Naive thymus-derived CD4-positive, alpha-beta T cell (primary cell): ENCODE results near the gene AGAP1. TPM values are rescaled to one million over a fixed set of nuclear protein-coding genes. Genes with fewer than 3 reads are reported as not detected.

ENCODE experiments used
- ATAC-seq: fragments of 150-1000 bp; cut with Tn5 transposase; 2 replicates; pipeline ENCODE4 v1.10.0; 2021; ENCODE audit warnings: mild to moderate bottlenecking, moderate library complexity
- CTCF ChIA-PET: fragments of 350-600 bp; sonication (Branson Sonifier 250); formaldehyde crosslinking; loops from one replicate; lab custom pipeline; 2021; ENCODE audit warnings: antibody characterized with exemption; lab: Charles Lee
- POLR2A ChIA-PET: fragments of 350-600 bp; sonication (Branson Sonifier 250); formaldehyde crosslinking; loops from one replicate; lab custom pipeline; 2021; ENCODE audit warnings: antibody characterized with exemption, inconsistent platforms; lab: Charles Lee
- DNase-seq, 9 donors: peaks; one replicate each; pipeline versions ENCODE4 v3.0.0 to v3.0.0-alpha.2; 2020 to 2022; ENCODE audit warnings: mixed read lengths in 1 of 9
- H3K27ac ChIP-seq: one replicate; pipeline ENCODE4 v1.7.0; 2013; ENCODE audit warnings: mild to moderate bottlenecking, low read depth, low read length, moderate library complexity
- H3K27me3 ChIP-seq, 2 donors: one replicate each; pipeline ENCODE4 v1.7.0; 2013; ENCODE audit warnings: low read length in 2 of 2, mild to moderate bottlenecking in 2 of 2, moderate library complexity in 2 of 2; ENCODE audit not compliant: control insufficient read depth in 2 of 2, insufficient read depth in 2 of 2
- H3K36me3 ChIP-seq, 3 experiments: 1 replicate in 2 of 3; 2 replicates in 1 of 3; pipeline ENCODE4 v1.7.0; 2013; ENCODE audit warnings: low read length in 3 of 3, mild to moderate bottlenecking in 3 of 3, moderate library complexity in 1 of 3; ENCODE audit not compliant: insufficient read depth in 3 of 3, control insufficient read depth in 2 of 3
- H3K4me1 ChIP-seq, 2 donors: one replicate each; pipeline ENCODE4 v1.7.0; 2013; ENCODE audit warnings: low read length in 2 of 2, mild to moderate bottlenecking in 2 of 2, moderate library complexity in 1 of 2; ENCODE audit not compliant: control insufficient read depth in 2 of 2, insufficient read depth in 2 of 2
- H3K4me3 ChIP-seq: 2 replicates; pipeline ENCODE4 v1.7.0; 2013; ENCODE audit warnings: mild to moderate bottlenecking, low read length
- H3K9me3 ChIP-seq, 3 experiments: 1 replicate in 2 of 3; 2 replicates in 1 of 3; pipeline ENCODE4 v1.7.0; 2013; ENCODE audit warnings: low read length in 3 of 3; ENCODE audit not compliant: control insufficient read depth in 2 of 3
- H3K27ac Mint-ChIP-seq, 9 donors: one replicate each; pipeline ENCODE4 v1.8.0; 2020 to 2022; ENCODE audit warnings: mixed read lengths in 9 of 9, mild to moderate bottlenecking in 8 of 9, moderate library complexity in 5 of 9, inconsistent platforms in 2 of 9
- H3K27me3 Mint-ChIP-seq, 5 donors: one replicate each; pipeline ENCODE4 v1.8.0; 2021 to 2022; ENCODE audit warnings: mixed read lengths in 5 of 5, mild to moderate bottlenecking in 1 of 5
- H3K36me3 Mint-ChIP-seq, 5 donors: one replicate each; pipeline ENCODE4 v1.8.0; 2020 to 2022; ENCODE audit warnings: mixed read lengths in 5 of 5, mild to moderate bottlenecking in 3 of 5, inconsistent platforms in 1 of 5
- H3K4me1 Mint-ChIP-seq, 7 donors: one replicate each; pipeline ENCODE4 v1.8.0; 2020 to 2022; ENCODE audit warnings: mixed read lengths in 7 of 7, mild to moderate bottlenecking in 3 of 7, inconsistent platforms in 1 of 7
- H3K4me3 Mint-ChIP-seq, 10 donors: one replicate each; pipeline ENCODE4 v1.8.0; 2020 to 2022; ENCODE audit warnings: mild to moderate bottlenecking in 10 of 10, mixed read lengths in 10 of 10, moderate library complexity in 6 of 10, inconsistent platforms in 2 of 10
- H3K9me3 Mint-ChIP-seq, 11 donors: one replicate each; pipeline ENCODE4 v1.8.0; 2020 to 2022; ENCODE audit warnings: mixed read lengths in 11 of 11, mild to moderate bottlenecking in 4 of 11, inconsistent platforms in 1 of 11, moderate library complexity in 1 of 11
- intact Hi-C, 2 donors: fragments of 100-400 bp; cut with micrococcal nuclease; formaldehyde crosslinking; loops; one replicate each; pipeline ENCODE4 v1.15.1; 2023
- polyA plus RNA-seq, 2 donors: library from polyadenylated mRNA; unstranded; fragments of 300-500 nt; fragmentation: Illumina TruSeq; gene quantifications; one replicate each; pipeline ENCODE4 v1.2.3, GENCODE V29; 2021
- total RNA-seq, 6 experiments: library from RNA in 5 of 6; stranded (reverse) in 5 of 6; gene quantifications; 1 replicate in 5 of 6; 2 replicates in 1 of 6; pipeline ENCODE4 v1.2.3 and lab custom pipeline; 2021 to 2026

AGAP1 gene
- total and polyA plus RNA-seq, 7 experiments from 2014 or later = 0.35 to 9.6 (median 0.85) TPM; not detected in 2

DNA sequence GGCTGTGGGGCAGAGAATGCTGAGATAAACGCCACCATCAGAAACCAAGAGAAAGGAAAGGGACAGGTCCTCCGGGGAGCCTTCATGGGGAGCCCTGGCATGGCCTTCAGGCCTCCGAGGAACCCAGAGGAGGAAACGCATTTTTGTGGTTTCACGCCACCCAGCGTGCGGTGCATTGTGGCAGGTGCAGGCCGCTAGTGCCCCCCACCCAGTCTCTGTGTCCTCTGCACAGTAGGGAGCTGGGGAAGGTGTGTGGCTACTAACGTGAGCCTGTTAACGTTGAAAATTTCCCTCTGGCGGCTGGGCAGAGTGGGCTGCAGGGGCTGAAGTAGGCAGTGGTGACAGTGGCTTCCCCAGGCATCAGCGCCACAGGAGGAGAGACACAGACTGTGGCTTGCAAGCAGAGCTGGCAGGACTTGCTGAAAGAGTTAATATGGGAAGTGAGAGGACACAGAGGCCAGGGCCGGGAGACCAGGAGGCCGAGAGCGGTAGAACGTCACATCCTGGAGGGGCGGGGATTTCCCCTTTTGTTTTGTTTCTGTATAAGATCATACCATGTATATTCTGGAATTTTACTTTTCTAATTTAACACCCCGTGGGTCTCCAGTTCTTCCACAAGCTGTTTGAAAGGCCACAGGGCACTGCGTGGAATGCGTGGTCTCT, 507.5 kb downstream of the AGAP1 start:
- Histone ChIP-seq H3K36me3 (no peaks in the 10 kb centered on the region), H3K9me3 (no peaks in the 10 kb centered on the region), H3K4me3 (no peak overlapping the region), H3K27ac (no peak overlapping the region), H3K4me1 (no peaks in the 10 kb centered on the region), H3K27me3 (no peaks in the 10 kb centered on the region)
- POLR2A ChIA-PET = no interaction called here
- intact Hi-C loops = no loop called here
- no peaks in the 10 kb centered on the region for H3K36me3 Mint-ChIP-seq
- H3K4me3 Mint-ChIP-seq = no peak overlapping the region
- no peak overlapping the region for H3K27ac Mint-ChIP-seq
- ATAC-seq = no peak
- DNase-seq = no peak
- no peaks in the 10 kb centered on the region for H3K4me1 Mint-ChIP-seq
- peaks cover 0 to 2% (median 0%) of the 10 kb centered on the region in 11 donors for H3K9me3 Mint-ChIP-seq
- CTCF ChIA-PET = no interaction called here
- H3K27me3 Mint-ChIP-seq = peaks cover 0 to 19% (median 4%) of the 10 kb centered on the region in 5 donors

DNA sequence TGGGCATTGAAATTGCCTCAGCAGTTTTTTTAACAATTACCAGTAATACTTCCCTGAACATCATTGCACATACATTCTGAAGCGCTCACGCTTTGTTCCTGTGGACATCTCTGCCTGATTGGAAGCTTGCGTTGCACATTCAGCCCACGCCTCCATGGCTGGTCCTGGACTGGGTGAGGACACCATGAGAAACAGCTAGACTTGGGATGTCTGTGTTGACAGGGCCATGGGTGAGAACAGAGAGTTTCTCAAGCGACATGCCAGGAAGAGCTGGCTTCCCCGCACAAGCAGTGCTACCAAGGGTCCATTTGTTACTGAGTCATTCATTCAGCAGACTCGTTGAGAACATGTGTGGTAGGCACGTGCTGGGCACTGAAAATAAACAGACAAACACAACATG, 508.0 kb downstream of the AGAP1 start:
- H3K4me1 Mint-ChIP-seq = no peaks in the 10 kb centered on the region
- Histone ChIP-seq H3K4me1 (no peaks in the 10 kb centered on the region), H3K27ac (no peak overlapping the region), H3K4me3 (no peak overlapping the region), H3K36me3 (no peaks in the 10 kb centered on the region), H3K9me3 (no peaks in the 10 kb centered on the region), H3K27me3 (no peaks in the 10 kb centered on the region)
- ATAC-seq = no peak
- no peak overlapping the region for H3K4me3 Mint-ChIP-seq
- no peaks in the 10 kb centered on the region for H3K36me3 Mint-ChIP-seq
- intact Hi-C loops = no loop called here
- DNase-seq = no peak
- H3K27me3 Mint-ChIP-seq = peaks cover 0 to 19% (median 4%) of the 10 kb centered on the region in 5 donors
- peaks cover 0 to 2% (median 0%) of the 10 kb centered on the region in 11 donors for H3K9me3 Mint-ChIP-seq
- H3K27ac Mint-ChIP-seq = no peak overlapping the region
- CTCF ChIA-PET = no interaction called here
- POLR2A ChIA-PET = no interaction called here

GRCh38 chr2:236008006-236008405, 514.2 kb downstream of the AGAP1 start:
- H3K27ac ChIP-seq = no peak overlapping the region
- no peaks in the 10 kb centered on the region for H3K36me3 Mint-ChIP-seq
- no peaks in the 10 kb centered on the region for H3K36me3 ChIP-seq
- CTCF ChIA-PET = no interaction called here
- H3K27ac Mint-ChIP-seq = no peak overlapping the region
- no peak overlapping the region for H3K4me3 Mint-ChIP-seq
- H3K27me3 Mint-ChIP-seq = peaks cover 0 to 10% (median 4%) of the 10 kb centered on the region in 5 donors
- H3K4me3 ChIP-seq = no peak overlapping the region
- no peaks in the 10 kb centered on the region for H3K4me1 Mint-ChIP-seq
- H3K27me3 ChIP-seq = no peaks in the 10 kb centered on the region
- H3K9me3 Mint-ChIP-seq = no peaks in the 10 kb centered on the region
- intact Hi-C loops = no loop called here
- H3K4me1 ChIP-seq = no peaks in the 10 kb centered on the region
- H3K9me3 ChIP-seq = no peaks in the 10 kb centered on the region
- ATAC-seq (no peak), DNase-seq (no peak)
- POLR2A ChIA-PET = no interaction called here

DNA sequence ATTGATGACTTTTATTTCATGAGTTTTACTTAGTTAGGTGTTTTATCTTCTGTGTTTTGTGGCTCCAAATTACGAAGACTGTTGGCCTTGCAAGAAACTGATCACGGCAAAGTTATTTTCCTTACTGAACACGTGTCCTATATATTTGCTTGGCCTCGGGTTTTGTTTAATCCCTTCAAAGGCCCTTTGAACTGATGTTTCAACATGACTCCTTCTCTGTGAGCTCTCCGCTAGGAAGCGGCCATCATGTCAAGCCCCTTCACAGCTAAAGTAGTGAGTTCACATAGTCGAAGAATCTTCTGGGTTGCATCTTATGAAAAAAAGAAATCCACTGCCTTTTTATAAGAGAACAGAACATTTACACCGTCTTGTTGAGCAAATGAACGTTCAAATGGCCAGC, 515.0 kb downstream of the AGAP1 start:
- CTCF ChIA-PET = no interaction called here
- peaks cover 0 to 10% (median 4%) of the 10 kb centered on the region in 5 donors for H3K27me3 Mint-ChIP-seq
- Histone ChIP-seq H3K9me3 (no peaks in the 10 kb centered on the region), H3K4me3 (no peak overlapping the region), H3K36me3 (no peaks in the 10 kb centered on the region), H3K27me3 (no peaks in the 10 kb centered on the region), H3K27ac (no peak overlapping the region), H3K4me1 (no peaks in the 10 kb centered on the region)
- DNase-seq (no peak), ATAC-seq (no peak)
- POLR2A ChIA-PET = no interaction called here
- no peaks in the 10 kb centered on the region for H3K36me3 Mint-ChIP-seq
- no peak overlapping the region for H3K27ac Mint-ChIP-seq
- H3K4me1 Mint-ChIP-seq = no peaks in the 10 kb centered on the region
- intact Hi-C loops = no loop called here
- H3K4me3 Mint-ChIP-seq = no peak overlapping the region
- H3K9me3 Mint-ChIP-seq = no peaks in the 10 kb centered on the region

DNA sequence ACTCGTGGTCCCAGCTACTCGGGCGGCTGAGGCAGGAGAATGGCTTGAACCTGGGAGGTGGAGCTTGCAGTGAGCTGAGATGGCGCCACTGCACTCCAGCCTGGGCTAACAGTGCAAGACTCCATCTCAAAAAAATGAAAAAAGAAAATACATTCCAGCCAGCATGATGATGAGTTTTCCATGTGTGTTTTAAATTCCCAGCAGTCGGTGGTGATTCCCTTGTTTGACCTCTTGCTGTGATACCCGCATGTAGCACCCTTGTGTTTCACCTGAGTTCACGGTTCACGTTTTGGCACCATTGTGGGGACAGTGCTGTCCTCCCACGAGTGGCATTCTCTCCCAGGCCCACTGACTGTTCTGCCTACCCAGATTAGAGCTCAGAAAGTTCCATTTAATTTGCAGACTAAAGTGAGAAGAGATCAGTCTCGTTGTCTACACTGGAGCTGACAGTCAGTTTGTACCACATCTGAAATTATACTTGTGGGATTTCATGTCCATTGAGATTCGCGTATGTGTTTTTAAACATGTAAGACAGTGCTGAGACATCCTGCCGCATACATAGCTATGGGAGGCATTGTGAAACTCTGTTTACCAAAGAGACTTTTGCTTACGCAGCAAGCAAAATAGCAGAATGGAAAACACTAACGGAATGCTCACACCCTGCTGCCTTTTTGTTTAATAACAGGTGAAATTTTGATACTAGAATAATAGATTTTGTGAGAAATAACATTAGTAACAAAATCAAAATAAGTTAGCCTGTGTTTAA, 517.3 kb downstream of the AGAP1 start:
- POLR2A ChIA-PET = no interaction called here
- Mint-ChIP-seq H3K9me3 (no peaks in the 10 kb centered on the region), H3K36me3 (no peaks in the 10 kb centered on the region), H3K4me3 (no peak overlapping the region), H3K4me1 (peaks cover 0 to 8% (median 1%) of the 10 kb centered on the region in 7 donors), H3K27ac (no peak overlapping the region), H3K27me3 (peaks cover 7 to 26% (median 14%) of the 10 kb centered on the region in 5 donors)
- H3K27ac ChIP-seq = no peak overlapping the region
- DNase-seq = no peak
- no peak for ATAC-seq
- intact Hi-C loops = no loop called here
- no peaks in the 10 kb centered on the region for H3K36me3 ChIP-seq
- no peak overlapping the region for H3K4me3 ChIP-seq
- H3K9me3 ChIP-seq = no peaks in the 10 kb centered on the region
- H3K27me3 ChIP-seq = no peaks in the 10 kb centered on the region
- no peaks in the 10 kb centered on the region for H3K4me1 ChIP-seq
- CTCF ChIA-PET = no interaction called here

DNA sequence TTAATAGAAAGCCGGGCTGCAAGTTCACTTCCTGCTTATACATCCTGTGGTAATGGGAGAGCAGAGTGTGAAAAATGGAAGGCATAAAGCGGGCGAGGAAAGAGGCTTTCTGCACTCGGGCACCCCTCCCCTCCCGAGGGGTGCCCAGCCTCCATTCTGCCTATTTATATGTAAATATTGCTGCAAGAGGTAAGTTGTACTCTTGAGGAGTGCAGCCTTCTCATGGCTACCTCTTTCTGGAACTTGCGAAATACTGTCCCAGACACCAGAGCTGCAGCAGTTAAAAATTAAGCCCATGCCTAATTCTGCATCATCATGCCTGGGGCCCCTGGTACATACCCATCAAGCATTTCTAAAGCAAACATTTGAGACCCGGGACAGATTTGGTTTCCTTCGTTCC, 518.3 kb downstream of the AGAP1 start:
- Mint-ChIP-seq H3K9me3 (no peaks in the 10 kb centered on the region), H3K27ac (no peak overlapping the region), H3K4me1 (peaks cover 0 to 8% (median 1%) of the 10 kb centered on the region in 7 donors), H3K27me3 (peaks cover 12 to 31% (median 22%) of the 10 kb centered on the region in 5 donors), H3K4me3 (no peak overlapping the region), H3K36me3 (no peaks in the 10 kb centered on the region)
- no peak for ATAC-seq
- ChIA-PET POLR2A (no interaction called here), CTCF (no interaction called here)
- no peak overlapping the region for H3K27ac ChIP-seq
- intact Hi-C loops = no loop called here
- H3K4me1 ChIP-seq = no peaks in the 10 kb centered on the region
- H3K9me3 ChIP-seq = no peaks in the 10 kb centered on the region
- H3K4me3 ChIP-seq = no peak overlapping the region
- DNase-seq = no peak
- H3K27me3 ChIP-seq = no peaks in the 10 kb centered on the region
- H3K36me3 ChIP-seq = no peaks in the 10 kb centered on the region
